Uterus (tissue), 2 donors: ENCODE data around the gene ADGRG6.

ENCODE experiments used
- POLR2A ChIP-seq, 2 donors: fragments of 450-650 bp; IDR thresholded peaks; one replicate each; pipeline ENCODE4 v1.6.1; 2016; ENCODE audit warnings: antibody characterized with exemption in 2 of 2, mild to moderate bottlenecking in 1 of 2, moderate library complexity in 1 of 2
- TF ChIP-seq, protein P1 (sequence below), 4 experiments: fragments of 200-600 bp in 2 of 4; fragments of 450-650 bp in 2 of 4; sonication (generic) in 2 of 4; IDR thresholded peaks; one replicate each; pipeline ENCODE4 v1.5.1; 2016 to 2019; ENCODE audit warnings: antibody characterized with exemption in 4 of 4, mild to moderate bottlenecking in 2 of 4, moderate library complexity in 1 of 4

DNA sequence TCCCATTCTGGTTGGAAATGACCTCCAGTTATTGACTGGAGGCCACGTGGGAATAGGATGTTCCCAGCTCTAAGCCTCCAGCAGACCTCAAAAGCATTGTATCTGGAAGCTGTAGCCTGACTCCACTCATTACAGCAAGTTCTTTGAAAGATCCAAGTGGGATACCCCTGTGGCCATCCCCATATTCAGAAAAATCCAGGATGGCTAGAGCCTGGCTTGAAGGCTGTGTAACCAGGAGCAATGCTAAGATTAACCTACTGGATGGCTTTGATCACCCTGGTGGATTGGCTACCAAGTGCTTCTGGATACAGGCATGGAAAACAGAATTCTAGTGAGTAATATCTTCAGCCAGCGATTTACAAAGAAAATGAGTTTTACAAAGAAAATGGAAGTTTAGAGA is 151.2 kb downstream of the ADGRG6 start:
- no peak for TF ChIP-seq POLR2A (IDR thresholded peaks at IDR 0.05)
- TF ChIP-seq, protein P1, sequence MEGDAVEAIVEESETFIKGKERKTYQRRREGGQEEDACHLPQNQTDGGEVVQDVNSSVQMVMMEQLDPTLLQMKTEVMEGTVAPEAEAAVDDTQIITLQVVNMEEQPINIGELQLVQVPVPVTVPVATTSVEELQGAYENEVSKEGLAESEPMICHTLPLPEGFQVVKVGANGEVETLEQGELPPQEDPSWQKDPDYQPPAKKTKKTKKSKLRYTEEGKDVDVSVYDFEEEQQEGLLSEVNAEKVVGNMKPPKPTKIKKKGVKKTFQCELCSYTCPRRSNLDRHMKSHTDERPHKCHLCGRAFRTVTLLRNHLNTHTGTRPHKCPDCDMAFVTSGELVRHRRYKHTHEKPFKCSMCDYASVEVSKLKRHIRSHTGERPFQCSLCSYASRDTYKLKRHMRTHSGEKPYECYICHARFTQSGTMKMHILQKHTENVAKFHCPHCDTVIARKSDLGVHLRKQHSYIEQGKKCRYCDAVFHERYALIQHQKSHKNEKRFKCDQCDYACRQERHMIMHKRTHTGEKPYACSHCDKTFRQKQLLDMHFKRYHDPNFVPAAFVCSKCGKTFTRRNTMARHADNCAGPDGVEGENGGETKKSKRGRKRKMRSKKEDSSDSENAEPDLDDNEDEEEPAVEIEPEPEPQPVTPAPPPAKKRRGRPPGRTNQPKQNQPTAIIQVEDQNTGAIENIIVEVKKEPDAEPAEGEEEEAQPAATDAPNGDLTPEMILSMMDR (IDR thresholded peaks at IDR 0.05), result no peak
